ENCODE results near the gene AMOT.
"Not testable (repeated sequence)": the region's sequence is repeated elsewhere in the genome, so short reads cannot be mapped to it uniquely, and the experiment has no call there.

AMOT gene

GRCh38 chrX:112840382-112841113 lies at the start of gene AMOT:
AMOT (minus strand) TSS chrX:112840831; CDS start chrX:112823126, 17,705 bp downstream.
- peak; percentile 17 to 54 (median 20) for DNase-seq (ENCODE audit: low read depth in 3 of 3)

GRCh38 chrX:112889400-112889799 lies 48.8 kb upstream of the AMOT start:
- no peak for DNase-seq (ENCODE audit: low read depth in 3 of 3)

DNA sequence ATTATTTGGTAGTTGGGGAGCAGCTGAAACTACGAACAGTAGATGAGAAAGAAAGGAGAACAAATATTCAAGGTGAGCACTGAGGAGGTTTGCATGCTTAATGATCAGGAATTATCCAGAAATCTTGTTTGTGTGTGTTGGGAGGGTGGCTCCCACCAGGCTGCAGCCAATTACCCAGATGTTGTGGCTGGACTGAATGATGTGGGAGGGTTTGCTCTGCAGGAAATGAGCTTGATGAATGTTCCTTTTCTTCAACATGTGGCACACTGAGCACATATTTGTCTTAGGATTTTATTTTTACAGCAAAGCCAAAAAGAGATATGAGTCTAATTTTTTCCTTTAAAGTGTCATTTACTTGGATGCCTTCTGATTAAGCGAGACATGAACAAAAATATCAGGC lies 48.3 kb upstream of the AMOT start:
- no peak for DNase-seq (ENCODE audit: low read depth in 3 of 3)

DNA sequence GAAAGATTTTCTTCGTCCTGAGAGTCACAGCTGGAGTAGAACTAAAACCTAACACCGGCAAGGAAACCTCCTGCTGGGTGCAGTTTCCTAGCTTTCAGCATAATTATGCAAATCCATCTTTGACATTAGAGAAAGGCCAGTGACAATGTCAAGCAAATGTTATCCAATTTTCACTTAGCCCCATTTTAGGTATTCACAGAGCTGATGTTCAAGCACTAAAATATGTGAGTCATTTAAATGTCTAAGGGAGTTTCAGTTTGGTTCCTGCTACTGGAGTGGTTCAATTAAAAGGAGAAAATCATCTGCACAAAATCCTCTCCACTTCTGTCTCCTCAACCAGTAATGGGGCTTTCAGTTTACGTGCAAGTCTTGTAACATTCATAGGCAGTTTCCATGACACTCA lies 37.1 kb upstream of the AMOT start:
- no peak for DNase-seq (ENCODE audit: low read depth in 3 of 3)

GRCh38 chrX:112874614-112875013 lies 34.0 kb upstream of the AMOT start:
- no peak for DNase-seq (ENCODE audit: low read depth in 3 of 3)

DNA sequence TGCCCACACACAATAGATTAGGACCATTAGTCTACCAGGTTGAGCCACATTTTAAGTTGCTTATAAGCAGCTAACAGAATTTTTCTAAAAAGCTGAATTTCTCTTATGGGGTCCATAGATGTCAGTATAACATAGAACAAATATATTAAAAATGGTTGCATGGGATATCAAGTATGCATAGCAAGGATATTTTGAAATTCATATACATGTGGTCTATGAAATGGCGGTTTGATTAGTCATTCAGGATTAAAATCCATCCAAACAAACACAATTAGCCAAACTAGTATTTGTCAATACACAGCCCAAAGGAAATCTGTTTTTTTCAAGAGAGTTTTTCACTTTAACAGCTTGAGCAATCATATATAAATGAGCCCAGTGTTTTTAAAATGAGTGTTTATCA lies 33.5 kb upstream of the AMOT start:
- DNase-seq (ENCODE audit: low read depth in 3 of 3): no peak

DNA sequence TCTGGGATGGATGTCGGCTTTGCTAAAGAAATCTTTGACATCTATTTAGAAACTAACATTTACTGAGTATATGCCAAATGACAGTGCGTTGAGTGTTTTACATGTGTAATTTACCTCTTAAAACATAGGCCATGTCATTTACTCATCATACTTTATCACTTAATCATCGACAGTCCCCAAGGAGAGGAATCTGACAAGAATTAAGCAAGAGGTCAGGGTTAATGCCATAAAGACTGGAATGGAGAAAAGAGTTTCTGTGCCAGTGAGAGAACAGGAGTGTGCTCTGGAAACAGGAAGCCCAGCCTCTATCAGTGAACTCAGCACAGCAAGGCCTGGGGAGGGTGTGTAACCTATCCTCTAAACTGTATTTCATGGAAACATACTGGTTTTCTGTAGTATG lies 28.0 kb upstream of the AMOT start:
- DNase-seq (ENCODE audit: low read depth in 3 of 3): no peak

DNA sequence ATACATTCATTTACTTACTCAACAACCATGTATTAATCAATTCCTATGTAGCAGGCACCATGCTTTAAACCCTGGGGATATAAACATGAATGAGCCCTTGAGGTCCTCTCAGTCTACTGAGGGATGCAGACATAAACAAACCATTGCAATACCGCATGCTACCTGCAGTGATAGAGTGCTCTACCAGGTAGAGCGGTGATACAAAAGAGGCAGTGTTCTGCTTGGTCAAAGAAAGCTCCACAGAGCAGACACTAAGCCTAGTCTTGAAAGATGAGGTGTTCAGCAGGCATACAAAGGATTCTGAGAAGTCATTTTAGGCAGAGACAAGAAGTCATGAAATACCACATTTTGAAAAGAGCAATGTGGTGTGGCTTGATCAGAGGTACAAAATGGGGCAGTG lies 26.9 kb upstream of the AMOT start:
- DNase-seq (ENCODE audit: low read depth in 3 of 3): no peak

GRCh38 chrX:112866175-112866574 lies 25.5 kb upstream of the AMOT start:
- no peak for DNase-seq (ENCODE audit: low read depth in 3 of 3)

- DNase-seq (ENCODE audit: low read depth in 3 of 3): no peak
Measured at GRCh38 chrX:112865464-112866025, 24.9 kb upstream of the AMOT start.

GRCh38 chrX:112863850-112864249 lies 23.2 kb upstream of the AMOT start:
- no peak for DNase-seq (ENCODE audit: low read depth in 3 of 3)

DNA sequence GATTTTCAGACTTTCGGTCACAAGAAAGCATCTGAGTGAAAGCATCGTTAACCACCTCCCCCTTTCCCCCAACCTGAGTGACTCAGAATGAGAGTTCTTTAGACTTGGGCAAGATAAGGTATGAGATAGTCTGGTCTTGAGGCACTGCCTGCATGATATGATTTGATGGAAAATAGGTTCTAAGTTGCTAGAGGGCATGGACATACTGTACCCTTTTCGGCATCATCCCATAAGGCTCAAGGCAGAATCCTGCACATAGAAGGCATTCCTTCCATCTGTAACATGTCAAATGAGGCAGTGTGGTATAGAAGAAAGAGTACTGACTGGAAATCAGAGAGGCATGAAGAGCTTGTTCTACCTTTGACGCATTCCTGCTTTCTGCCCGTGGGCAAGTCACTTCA lies 16.8 kb upstream of the AMOT start:
- no peak for DNase-seq (ENCODE audit: low read depth in 3 of 3)

DNA sequence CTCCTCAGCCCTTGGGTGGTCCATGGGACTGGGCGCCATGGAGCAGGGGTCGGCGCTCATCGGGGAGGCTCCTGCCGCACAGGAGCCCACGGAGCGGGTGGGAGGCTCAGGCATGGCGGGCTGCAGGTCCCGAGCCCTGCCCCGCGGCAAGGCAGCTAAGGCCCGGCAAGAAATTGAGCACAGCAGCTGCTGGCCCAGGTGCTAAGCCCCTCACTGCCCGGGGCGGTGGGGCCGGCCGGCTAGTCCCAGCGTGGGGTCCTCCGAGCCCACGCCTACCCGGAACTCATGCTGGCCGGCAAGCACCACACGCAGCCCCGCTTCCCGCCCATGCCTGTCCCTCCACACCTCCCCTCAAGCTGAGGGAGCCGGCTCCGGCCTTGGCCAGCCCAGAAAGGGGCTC lies 14.3 kb upstream of the AMOT start:
- DNase-seq (ENCODE audit: low read depth in 3 of 3): not testable (repeated sequence)

- no peak for DNase-seq (ENCODE audit: low read depth in 3 of 3)
Measured at GRCh38 chrX:112852851-112853250, 12.2 kb upstream of the AMOT start.

GRCh38 chrX:112851806-112852205 lies 11.2 kb upstream of the AMOT start:
- DNase-seq (ENCODE audit: low read depth in 3 of 3): no peak

GRCh38 chrX:112851161-112851779 lies 10.6 kb upstream of the AMOT start:
- no peak for DNase-seq (ENCODE audit: low read depth in 3 of 3)

DNA sequence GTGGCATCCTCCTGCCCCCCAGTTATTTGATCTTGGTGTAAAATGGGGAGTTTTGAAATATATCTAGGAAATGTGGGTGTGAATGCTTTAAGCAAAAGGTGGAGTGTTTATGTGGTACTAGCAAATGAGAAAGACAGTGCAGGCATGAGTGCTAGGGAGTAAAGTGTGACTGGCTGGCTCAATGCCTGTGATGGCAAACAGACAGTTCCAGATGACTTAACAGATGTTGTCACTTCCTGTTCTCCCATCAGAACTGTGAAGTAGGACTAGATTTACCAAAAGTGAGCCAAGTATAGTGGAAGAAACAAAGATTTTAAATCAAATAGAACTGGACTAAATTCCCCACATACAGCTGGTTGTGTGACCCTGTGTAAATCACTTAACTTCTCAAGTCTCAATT lies 8.4 kb upstream of the AMOT start:
- DNase-seq (ENCODE audit: low read depth in 3 of 3): no peak

- DNase-seq (ENCODE audit: low read depth in 3 of 3): no peak
Measured at GRCh38 chrX:112846782-112847181, 6.2 kb upstream of the AMOT start.

- DNase-seq (ENCODE audit: low read depth in 3 of 3): no peak
Measured at GRCh38 chrX:112846187-112846586, 5.6 kb upstream of the AMOT start.

GRCh38 chrX:112844250-112844649 lies 3.6 kb upstream of the AMOT start:
- DNase-seq (ENCODE audit: low read depth in 3 of 3): no peak

GRCh38 chrX:112841820-112842157 lies 1.2 kb upstream of the AMOT start:
- DNase-seq (ENCODE audit: low read depth in 3 of 3): no peak

DNA sequence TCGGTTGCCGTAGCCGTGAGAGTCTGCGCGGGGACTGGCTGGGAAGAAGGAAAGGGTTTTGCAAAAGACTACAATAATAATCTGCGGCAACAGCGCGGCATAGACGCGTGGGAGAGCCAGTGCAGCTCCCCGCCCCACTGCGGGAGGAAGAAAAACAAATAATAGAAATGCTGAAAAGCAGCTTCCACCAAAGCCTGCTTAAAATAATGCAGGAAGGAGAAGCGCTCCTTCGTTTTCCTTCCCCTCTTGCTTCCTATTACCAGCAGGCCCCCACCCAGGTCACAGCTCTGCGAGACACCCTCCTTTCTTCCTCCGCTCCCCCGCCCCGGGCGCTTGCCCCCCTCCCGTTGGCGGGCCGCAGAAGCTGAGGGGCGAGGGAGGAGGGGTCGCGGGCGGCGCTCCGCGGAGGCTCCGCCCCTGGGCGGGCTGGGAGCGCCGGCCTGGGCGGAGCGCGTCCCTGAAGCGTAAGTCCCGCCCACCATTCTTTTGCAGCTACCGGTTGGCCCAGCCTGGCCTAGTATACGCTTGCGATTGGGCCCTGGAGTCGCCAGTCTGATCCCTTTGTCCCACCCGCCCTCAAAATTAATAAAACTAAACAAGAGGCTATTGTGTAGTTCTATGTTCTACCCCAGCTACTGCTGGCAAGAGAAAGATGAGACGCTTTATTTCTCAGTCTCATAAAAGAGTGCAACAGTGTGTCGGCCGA lies 636 bp upstream of the AMOT start:
- peak; percentile 33 to 62 (median 34) for DNase-seq (ENCODE audit: low read depth in 3 of 3)

DNA sequence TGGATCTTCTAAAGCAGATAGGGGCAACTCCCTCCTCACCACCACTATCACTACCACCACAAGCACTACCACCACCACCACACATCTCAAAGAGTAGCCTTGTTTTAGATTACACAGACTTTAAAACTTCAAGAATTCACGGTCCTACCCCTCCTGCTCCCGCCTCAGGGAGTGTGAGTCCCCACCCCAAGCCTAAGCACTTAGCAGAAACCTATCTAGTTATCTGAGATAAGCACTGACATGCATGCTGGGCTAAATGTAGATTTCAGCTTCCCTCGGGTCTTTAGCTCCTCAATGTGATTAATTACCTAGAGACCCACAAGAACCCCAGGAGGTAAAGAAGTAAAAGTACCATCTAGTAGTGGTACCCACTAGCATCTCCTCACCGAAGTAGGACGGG lies 775 bp downstream of the AMOT start:
- no peak for DNase-seq (ENCODE audit: low read depth in 3 of 3)

Data from stimulated activated CD4-positive, alpha-beta T cell treated with anti-CD3 and anti-CD28 coated beads, TNF-alpha, amount 100 ng/mL, for 24 hours (primary cell).